HG03175 (cell line): Measurements from ENCODE around the gene DDT.
"Not testable (repeated sequence)": the region's sequence is repeated elsewhere in the genome, so short reads cannot be mapped to it uniquely, and the experiment has no call there.

ENCODE experiments used
- ATAC-seq: cut with Tn5 transposase; IDR thresholded peaks from one replicate; pipeline ENCODE4 v1.9.1; 2021; ENCODE audit warnings: mild to moderate bottlenecking, moderate library complexity; ENCODE audit not compliant: unreplicated experiment

The DDT gene

DNA sequence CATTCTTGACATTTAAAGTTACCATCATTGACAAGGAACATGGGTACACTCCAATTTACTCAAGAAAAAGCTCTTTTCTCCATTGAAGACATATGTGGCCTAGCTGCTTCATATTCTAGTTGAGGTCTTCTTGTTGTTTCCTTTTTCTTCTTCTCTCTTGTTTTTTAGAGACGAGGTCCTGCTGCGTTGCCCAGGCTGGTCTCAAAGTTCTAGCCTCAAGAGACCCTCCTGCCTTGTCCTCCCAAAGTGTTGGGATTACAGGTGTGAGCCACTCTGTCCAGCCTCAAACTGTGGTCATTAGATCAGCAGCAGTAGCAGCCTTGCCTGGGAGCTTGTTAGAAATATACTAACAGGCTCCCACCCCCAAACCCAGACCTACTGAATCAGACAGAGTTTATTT, 18.8 kb upstream of the DDT start:
- not testable (repeated sequence) for ATAC-seq

DNA sequence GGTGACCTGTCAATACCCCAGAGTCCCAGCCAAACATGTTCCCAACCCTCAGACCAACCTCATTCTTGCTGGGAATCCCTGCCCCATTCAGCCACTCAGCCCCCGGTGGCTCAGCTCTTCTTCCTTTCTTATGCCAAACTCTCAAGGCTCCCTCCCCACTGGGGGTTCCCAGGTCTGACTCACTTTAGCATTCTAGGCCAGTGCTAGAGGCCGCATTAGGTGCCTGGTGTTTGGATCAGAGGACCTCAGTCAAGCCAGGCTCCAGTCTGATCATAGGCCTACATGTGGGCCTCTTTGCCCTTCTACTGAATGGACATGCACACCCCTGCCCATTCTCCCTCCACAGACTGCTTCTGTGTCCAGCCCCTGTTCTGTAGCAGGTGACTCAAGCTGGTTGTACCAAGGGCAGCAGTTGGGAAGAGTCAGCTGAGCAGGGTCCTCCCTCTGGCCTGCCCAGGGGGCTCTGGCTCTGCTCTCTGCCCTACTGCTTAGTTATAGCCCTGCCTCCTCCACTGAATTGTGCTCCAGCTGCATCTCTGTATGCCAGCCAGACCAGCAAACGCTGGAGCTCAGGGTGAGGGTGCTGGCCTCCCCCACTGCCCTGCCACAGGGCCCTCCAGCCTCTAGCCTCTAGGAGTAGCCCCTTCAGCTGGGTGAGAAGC, 15.5 kb upstream of the DDT start:
- ATAC-seq: not testable (repeated sequence)

DNA sequence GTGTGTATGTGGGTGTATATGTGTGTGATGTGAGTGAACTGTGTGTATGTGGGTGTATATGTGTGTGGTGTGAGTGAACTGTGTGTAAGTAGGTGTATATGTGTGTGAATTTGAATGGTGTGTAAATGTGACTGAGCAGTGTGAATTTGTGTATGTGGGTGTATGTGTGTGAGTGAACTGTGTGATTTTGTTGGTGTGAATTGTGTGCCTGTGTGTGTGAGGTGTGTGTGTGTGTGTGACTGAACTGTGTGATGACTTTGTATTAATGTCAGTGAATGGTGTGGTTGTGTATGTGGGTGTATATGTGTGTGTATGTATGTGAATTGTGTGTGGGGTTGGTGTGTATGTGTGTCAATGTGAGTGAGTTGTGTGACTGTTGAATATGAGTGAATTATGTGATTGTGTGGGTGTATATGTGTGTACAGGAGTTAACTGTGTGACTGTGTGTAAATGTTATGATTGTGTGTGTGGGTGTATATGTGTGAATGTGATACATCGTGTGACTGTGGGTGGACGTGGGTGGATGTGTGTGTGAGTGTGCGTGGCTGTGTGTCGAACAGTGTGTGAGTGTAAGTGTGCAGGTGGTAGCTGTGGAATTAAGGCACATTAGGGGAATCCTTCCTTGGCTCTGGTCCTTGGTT, 12.4 kb upstream of the DDT start:
- not testable (repeated sequence) for ATAC-seq

DNA sequence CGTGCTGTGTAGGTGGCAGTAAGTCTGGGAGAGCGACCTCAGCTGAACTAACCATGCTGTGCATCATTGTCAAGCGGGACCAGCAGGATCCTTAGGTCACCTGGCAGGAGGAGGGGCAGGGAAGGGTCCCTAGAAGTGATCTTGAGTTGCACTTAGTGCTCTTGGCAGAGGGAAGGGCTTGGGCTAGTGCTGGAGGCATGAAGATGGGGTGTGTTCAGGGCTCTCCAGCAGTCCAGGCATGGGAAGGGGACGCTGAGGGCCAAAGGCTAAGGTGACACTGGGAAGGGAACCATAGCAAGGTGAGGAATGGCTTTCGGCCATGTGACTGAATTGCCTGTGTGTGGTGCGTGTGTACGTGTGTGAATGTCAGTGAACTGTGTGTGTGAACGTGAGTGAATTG, 11.8 kb upstream of the DDT start:
- not testable (repeated sequence) for ATAC-seq

DNA sequence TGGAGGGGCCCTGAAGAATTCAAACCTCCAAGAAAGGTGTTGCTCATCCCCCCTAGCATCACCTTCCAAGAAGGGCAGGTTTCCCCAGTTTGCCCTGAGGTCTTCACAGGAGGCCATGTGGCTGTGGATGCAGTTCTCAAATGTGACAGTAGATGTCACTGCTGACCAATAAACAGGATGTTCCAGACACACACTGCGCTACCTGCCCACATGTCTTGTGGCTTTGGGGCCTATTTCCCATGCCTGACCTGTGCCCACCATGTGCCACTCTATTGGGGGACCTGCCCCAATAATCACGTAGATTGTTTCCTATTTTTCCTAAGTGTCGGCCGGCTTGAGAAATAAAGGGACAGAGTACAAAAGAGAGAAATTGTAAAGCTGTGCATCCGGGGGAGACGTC, 10.2 kb upstream of the DDT start:
- no peak for ATAC-seq

DNA sequence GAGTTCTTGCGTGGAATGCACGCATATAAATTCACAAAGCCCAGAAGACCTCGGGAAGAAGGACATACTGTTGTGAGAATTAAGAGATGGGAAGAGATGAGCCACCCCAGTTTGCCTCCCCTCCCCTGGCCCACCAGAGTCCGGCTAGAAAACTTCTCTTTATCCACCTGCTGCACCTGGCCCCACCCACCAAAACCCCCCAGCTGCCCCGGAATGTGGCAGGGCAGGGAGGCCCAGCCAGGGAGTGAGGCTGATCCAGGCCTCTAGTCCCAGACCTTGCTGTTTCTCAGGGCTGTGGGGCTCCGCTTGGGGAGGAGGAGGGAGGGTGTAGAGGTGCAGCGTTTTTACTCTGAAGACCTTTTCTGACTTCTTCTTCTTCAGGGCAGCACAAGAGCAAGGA, 6.3 kb upstream of the DDT start:
- ATAC-seq: not testable (repeated sequence)

DNA sequence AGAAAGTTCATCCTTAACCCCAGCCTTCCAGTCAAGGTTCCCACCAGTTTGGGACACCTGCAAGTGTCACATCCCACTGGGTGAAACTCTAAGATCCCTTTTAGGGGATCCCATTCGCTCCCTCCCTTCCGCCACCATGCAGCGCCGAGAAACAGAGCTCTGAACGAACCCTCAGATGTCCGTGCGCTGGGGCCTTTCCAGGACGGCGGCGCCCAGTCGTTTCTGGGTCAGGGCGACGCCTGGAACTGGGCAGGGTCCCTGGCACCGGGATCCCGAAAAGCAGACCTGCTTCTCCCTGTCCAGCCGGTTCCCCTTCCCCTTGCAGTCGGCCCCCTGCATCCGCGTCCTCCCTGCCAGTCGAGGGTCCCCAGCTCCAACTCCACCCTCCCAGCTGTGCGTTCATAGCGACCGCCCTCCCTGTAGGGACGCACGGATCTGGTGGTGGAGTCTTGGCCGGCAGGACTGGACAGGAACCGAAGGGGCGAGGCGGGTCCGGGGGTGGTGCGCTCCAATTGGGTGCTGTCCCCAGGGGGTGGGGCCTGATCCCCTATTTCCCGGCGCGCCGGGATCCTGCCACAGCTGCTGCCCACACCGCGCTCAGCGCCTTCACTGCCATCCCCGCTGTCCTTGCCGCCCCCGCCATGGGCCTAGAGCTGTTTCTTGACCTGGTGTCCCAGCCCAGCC, 5.5 kb upstream of the DDT start, which contains the start of gene GSTT2:
TSS of gene GSTT2 (plus strand) at position 578 of the 684 bp plus-strand sequence.
- ATAC-seq: not testable (repeated sequence)

DNA sequence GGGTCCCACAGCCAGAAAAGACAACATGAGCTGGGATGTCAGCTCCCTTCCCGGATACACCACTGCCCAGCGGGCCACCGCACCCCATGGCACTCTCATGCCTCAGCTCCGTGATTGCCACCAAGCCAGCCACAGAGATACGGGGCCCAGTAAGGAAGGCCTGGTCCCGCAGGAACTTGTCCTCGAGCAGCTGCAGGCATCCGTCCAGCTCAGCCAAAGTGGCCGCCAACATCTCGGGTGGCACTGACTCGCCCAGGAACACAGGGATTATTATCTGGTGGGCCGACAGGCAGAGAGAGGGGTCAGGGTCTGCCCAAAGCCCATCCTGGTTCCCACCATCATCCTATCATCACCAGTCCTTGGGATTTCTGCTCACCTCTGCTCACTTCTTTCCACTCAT, 3.1 kb upstream of the DDT start:
- not testable (repeated sequence) for ATAC-seq

DNA sequence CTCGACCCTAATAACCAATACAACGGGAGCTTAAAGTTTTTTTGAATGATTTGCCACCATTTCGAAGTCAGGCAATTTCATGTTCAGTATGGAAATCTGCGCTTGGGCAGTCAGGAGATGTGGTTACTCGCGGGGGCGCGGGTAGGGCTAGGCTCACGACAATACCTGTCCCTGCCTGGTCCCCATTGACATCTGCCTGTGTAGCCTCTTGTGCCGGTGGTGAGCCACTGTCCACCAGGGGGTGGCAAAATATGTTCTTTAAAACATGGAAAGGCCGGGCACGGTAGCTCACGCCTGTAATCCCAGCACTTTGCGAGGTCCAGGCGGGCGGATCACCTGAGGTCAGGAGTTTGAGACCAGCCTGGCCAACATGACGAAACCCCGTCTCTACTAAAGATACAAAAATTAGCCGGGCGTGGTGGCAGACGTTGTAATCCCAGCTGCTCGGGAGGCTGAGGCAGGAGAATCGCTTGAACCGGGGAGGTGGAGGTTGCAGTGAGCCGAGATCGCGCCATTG, 653 bp upstream of the DDT start:
- ATAC-seq: not testable (repeated sequence)

DNA sequence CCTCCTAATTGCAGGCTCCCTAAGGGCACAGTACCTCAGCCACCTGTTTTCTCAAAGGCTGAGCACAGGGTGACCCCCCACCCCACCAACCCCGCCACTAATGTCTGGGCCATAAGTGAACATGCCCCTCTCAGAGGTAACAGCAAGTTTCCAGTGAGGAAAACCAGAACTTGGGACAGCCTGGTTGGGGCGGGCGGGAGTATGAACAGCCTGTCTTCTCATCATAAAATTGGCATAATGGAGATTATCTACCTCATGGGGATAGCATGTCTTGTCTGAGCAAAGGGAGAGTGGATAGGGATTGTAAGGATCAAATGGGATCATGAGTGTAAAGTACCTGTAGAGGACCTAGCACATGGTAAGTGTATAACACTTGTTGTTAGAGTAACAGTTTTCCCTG, 2.3 kb downstream of the DDT start:
- ATAC-seq: not testable (repeated sequence)

DNA sequence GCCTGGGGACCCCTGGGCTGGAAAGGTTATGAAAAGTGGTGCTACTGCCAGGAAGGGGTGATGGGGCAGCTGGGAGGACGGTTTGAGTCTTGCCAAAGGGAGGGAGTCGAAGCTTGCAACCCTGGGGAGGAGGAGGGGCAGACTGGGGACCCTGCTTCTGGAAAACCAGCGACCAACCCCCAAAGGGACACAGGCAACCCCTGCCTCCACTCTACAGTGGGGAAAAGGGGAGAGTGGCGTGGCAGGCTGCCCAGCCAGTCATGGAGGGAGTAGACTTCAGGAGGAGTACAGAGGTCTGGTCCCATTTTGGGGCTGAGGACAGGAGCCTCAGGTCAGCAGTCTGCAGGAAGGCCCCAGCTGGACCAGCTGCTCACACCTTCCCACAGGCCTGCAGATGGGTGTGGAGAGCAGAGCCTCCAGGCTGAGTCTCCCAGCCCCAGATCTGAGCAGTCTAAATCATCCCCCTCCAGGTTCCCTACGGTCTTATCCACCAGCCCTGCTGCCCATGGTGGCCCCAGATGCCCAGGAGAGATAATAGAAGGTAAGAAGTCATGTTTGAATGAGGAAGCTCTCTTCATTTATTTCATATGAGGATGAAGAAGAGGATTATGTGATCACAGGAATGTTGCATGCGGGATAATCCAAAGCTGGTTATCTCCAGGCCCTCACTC, 3.3 kb downstream of the DDT start:
- no peak for ATAC-seq

DNA sequence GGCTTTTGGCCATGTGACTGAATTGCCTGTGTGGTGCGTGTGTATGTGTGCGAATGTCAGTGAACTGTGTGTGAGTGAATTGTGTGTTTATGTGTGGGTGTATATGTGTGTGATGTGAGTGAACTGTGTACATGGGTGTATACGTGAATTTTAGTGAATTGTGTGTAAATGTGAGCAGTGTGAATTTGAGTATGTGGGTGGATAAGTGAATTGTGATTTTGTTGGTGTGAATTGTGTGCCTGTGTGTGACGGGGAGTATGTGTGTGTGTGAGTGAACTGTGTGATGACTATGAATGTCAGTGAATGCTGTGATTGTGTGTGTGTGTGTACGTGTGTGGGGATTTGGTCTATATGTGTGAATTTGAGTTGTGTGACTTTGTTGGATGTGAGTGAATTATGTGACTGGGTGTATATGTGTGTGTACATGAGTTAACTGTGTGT, 4.0 kb downstream of the DDT start:
- ATAC-seq: no peak

DNA sequence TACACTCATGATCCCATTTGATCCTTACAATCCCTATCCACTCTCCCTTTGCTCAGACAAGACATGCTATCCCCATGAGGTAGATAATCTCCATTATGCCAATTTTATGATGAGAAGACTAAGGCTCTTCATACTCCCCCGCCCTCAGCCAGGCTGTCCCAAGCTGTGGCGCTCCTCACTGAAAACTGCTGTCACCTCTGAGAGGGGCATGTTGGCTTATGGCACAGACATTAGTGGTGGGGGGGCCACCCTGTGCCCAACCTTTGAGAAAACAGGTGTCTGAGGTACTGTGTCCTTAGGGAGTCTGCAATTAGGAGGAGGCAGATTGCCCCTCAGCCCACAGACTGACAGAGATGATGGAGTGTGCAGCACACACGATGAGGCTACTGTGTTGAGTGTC, 5.2 kb downstream of the DDT start:
- no peak for ATAC-seq

DNA sequence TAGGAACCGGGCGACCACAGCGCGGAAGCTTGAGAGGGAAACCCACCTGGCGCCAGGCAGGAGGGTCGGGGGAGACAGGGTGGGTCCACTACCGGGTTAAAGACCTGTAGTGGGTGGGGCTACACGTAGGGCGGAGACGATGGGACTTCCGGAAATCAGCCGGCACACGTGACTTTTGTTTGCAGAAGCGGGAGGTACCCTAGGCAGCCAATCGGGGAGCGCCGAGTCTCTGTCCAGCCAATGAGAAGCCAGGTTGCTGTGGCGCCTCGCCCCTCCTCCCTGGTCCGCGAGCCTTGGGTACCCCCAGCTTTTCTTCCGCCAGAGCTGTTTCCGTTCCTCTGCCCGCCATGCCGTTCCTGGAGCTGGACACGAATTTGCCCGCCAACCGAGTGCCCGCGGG, 7.7 kb downstream of the DDT start, which contains the start of gene DDTL:
TSS of gene DDTL (plus strand) at position 321 of the 400 bp plus-strand sequence. CDS start at position 348, 27 bp downstream.
- ATAC-seq: peak; percentile 92

DNA sequence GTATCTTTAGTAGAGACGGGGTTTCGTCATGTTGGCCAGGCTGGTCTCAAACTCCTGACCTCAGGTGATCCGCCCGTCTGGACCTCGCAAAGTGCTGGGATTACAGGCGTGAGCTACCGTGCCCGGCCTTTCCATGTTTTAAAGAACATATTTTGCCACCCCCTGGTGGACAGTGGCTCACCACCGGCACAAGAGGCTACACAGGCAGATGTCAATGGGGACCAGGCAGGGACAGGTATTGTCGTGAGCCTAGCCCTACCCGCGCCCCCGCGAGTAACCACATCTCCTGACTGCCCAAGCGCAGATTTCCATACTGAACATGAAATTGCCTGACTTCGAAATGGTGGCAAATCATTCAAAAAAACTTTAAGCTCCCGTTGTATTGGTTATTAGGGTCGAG, 8.1 kb downstream of the DDT start:
- ATAC-seq: not testable (repeated sequence)

DNA sequence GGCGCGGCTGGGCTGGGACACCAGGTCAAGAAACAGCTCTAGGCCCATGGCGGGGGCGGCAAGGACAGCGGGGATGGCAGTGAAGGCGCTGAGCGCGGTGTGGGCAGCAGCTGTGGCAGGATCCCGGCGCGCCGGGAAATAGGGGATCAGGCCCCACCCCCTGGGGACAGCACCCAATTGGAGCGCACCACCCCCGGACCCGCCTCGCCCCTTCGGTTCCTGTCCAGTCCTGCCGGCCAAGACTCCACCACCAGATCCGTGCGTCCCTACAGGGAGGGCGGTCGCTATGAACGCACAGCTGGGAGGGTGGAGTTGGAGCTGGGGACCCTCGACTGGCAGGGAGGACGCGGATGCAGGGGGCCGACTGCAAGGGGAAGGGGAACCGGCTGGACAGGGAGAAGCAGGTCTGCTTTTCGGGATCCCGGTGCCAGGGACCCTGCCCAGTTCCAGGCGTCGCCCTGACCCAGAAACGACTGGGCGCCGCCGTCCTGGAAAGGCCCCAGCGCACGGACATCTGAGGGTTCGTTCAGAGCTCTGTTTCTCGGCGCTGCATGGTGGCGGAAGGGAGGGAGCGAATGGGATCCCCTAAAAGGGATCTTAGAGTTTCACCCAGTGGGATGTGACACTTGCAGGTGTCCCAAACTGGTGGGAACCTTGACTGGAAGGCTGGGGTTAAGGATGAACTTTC, 13.0 kb downstream of the DDT start, which contains the start of gene GSTT2B:
TSS of gene GSTT2B (minus strand) at position 112 of the 688 bp plus-strand sequence. CDS start at position 48, 64 bp downstream.
- ATAC-seq: not testable (repeated sequence)

DNA sequence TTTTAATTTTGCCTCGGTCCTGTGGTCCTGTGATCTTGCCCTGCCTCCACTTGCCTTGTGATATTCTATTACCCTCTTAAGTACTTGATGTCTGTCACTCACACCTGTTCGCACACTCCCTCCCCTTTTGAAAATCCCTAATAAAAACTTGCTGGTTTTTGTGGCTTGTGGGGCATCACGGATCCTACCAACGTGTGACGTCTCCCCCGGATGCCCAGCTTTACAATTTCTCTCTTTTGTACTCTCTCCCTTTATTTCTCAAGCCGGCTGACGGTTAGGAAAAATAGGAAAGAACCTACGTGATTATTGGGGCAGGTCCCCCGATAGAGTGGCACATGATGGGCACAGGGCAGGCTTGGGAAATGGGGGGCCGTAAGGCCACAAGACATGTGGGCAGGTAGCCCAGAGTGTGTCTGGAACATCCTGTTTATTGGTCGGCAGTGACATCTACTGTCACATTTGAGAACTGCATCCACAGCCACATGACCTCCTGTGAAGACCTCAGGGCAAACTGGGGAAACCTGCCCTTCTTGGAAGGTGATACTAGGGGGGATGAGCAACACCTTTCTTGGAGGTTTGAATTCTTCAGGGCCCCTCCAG, 17.8 kb downstream of the DDT start:
- not testable (repeated sequence) for ATAC-seq

DNA sequence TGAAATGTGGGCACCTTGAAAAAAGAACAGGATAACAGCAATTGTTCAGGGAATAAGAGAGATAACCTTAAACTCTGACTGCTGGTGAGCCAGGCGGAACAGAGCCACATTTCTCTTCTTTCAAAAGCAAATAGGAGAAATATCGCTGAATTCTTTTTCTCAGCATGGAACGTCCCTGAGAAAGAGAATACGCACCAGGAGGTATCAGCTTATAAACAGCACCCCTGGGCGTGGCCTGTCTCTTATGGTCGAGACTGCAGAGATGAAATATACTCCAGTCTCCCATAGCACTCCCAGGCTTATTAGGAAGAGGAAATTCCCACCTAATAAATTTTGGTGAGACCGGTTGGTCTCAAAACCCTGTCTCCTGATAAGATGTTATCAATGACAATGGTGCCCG, 18.4 kb downstream of the DDT start:
- not testable (repeated sequence) for ATAC-seq

DNA sequence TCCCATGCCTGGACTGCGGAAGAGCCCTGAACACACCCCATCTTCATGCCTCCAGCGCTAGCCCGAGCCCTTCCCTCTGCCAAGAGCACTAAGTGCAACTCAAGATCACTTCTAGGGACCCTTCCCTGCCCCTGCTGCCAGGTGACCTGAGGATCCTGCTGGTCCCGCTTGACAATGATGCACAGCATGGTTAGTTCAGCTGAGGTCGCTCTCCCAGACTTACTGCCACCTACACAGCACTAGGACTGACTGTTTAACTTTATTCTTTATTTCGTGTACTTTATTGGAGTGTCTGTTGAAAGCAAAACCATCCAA, 19.3 kb downstream of the DDT start:
- ATAC-seq: not testable (repeated sequence)
